Suprapubic skin (tissue), 4 donors: Measurements from ENCODE around the gene ADAMTS17.

Source experiments
- EP300 ChIP-seq: sonication (generic); formaldehyde crosslinking; IDR thresholded peaks from one replicate; pipeline ENCODE4 v1.6.1; 2017; ENCODE audit warnings: antibody characterized with exemption
- POLR2A ChIP-seq, 2 donors: fragments of 450-650 bp; IDR thresholded peaks; one replicate each; pipeline ENCODE4 v1.6.1; 2017; ENCODE audit warnings: antibody characterized with exemption in 2 of 2, mild to moderate bottlenecking in 2 of 2, moderate library complexity in 2 of 2
- POLR2AphosphoS5 ChIP-seq, 3 donors: sonication (generic); formaldehyde crosslinking; IDR thresholded peaks; one replicate each; pipeline ENCODE4 v1.6.1; 2017; ENCODE audit warnings: antibody characterized with exemption in 3 of 3
- TF ChIP-seq, protein P1 (sequence below), 2 donors: fragments of 200-600 bp in 1 of 2; fragments of 450-650 bp in 1 of 2; sonication (generic) in 1 of 2; IDR thresholded peaks; one replicate each; pipeline ENCODE4 v1.5.1; 2016 to 2019; ENCODE audit warnings: antibody characterized with exemption in 2 of 2, mild to moderate bottlenecking in 1 of 2, moderate library complexity in 1 of 2

DNA sequence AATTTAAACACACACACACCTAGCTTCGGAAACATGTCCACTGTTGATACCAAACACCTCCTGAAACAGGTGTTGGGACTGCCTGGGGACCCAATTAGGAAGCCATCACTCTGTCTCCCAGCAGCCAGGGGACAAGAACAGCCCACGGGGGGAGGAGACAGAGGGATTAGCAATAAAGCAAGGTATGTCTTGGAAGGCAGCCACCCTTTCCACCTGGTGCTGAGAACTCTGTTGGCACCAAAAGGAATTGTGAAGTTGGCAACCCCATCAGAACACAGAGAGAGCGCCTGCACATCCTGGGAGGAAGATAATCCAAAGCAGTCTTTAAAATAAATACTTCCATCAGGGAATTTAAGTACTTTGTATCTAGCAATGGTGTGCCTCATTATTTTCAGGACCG lies 111.0 kb downstream of the ADAMTS17 start:
- TF ChIP-seq POLR2AphosphoS5 (IDR thresholded peaks at IDR 0.05) = no peak
- no peak for TF ChIP-seq EP300
- no peak for TF ChIP-seq POLR2A (IDR thresholded peaks at IDR 0.05)
- TF ChIP-seq, protein P1, sequence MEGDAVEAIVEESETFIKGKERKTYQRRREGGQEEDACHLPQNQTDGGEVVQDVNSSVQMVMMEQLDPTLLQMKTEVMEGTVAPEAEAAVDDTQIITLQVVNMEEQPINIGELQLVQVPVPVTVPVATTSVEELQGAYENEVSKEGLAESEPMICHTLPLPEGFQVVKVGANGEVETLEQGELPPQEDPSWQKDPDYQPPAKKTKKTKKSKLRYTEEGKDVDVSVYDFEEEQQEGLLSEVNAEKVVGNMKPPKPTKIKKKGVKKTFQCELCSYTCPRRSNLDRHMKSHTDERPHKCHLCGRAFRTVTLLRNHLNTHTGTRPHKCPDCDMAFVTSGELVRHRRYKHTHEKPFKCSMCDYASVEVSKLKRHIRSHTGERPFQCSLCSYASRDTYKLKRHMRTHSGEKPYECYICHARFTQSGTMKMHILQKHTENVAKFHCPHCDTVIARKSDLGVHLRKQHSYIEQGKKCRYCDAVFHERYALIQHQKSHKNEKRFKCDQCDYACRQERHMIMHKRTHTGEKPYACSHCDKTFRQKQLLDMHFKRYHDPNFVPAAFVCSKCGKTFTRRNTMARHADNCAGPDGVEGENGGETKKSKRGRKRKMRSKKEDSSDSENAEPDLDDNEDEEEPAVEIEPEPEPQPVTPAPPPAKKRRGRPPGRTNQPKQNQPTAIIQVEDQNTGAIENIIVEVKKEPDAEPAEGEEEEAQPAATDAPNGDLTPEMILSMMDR (IDR thresholded peaks at IDR 0.05) = no peak
